22Rv1 (cell line): ENCODE results near the gene TRANK1.
A peak's percentile ranks its signal among the peaks of the same experiment; 100 is the strongest.

ENCODE experiments used
- H3K27ac ChIP-seq: fragments of 450-650 bp; 2 replicates; pipeline ENCODE4 v1.5.1; 2017
- ZFX ChIP-seq: fragments of 450-650 bp; IDR thresholded peaks from 2 replicates; pipeline ENCODE4 v1.6.1; 2017; ENCODE audit warnings: antibody characterized with exemption, borderline replicate concordance
- TF ChIP-seq, protein P1 (sequence below): fragments of 450-650 bp; IDR thresholded peaks from 2 replicates; pipeline ENCODE4 v1.5.1; 2017; ENCODE audit warnings: mild to moderate bottlenecking

Gene TRANK1

DNA sequence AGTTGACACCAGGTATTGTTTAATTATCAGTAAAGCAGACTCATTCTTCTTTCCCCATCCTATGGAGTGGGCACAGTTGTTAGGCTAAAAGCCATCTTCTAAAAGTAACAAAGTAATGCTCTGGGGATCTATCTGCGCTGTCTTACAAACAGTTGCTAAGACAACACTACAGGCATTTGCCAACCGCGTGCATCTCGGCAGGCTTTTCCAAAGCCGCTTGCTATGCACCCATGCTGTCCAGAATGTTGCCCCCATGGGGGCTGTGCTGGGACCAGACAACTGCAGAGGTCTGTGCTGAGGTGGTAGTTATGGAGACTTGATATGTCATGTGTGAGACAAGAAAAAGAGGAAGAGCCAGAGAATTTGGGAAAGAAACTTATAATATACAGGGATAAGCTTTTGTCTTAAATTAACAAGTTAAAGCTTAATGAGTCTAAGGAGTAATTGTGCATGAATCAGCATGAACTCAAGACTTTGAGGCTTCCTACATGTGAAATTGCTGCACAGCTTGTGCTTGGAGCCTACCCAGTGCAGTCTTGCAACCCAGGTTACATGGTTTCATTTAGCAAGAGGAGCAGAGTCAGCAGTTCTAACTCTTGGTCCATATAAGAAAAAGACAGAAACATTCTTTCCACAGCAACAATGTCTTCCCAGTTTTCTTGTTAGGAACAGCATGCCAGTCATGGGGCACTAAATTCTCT, 141.6 kb downstream of the TRANK1 start:
- TF ChIP-seq ZFX = no peak
- TF ChIP-seq, protein P1, sequence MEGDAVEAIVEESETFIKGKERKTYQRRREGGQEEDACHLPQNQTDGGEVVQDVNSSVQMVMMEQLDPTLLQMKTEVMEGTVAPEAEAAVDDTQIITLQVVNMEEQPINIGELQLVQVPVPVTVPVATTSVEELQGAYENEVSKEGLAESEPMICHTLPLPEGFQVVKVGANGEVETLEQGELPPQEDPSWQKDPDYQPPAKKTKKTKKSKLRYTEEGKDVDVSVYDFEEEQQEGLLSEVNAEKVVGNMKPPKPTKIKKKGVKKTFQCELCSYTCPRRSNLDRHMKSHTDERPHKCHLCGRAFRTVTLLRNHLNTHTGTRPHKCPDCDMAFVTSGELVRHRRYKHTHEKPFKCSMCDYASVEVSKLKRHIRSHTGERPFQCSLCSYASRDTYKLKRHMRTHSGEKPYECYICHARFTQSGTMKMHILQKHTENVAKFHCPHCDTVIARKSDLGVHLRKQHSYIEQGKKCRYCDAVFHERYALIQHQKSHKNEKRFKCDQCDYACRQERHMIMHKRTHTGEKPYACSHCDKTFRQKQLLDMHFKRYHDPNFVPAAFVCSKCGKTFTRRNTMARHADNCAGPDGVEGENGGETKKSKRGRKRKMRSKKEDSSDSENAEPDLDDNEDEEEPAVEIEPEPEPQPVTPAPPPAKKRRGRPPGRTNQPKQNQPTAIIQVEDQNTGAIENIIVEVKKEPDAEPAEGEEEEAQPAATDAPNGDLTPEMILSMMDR = no peak
- no peak overlapping the region for H3K27ac ChIP-seq

DNA sequence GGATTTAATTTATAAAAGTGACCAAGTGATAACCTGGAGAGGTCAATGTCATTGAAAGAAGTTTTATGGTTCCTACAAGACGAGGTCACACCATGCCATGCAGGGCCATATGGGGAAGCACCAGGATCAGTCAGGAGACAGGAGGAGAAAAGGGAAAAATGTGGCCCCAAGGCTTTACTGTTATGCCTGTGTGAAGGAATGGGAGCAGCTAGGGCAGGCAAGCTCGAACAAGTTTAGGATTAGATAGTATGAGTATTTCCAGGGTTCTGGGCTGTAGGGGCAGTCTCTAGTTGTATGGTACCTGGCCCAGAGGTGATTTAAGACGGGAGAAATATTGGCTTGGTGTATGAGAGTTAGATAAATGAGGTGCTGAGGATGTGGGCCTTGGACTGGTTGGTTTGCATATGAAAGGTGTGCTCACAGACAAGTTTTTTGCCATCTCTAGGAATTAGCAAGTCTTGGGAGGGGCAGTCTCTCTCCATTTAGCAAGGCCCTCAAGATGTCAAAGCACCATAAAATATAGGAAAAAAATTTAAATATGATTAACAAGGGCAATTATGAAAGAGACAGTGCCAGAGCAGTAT, 144.2 kb downstream of the TRANK1 start:
- TF ChIP-seq, protein P1 = no peak
- no peak for TF ChIP-seq ZFX
- no peak overlapping the region for H3K27ac ChIP-seq

DNA sequence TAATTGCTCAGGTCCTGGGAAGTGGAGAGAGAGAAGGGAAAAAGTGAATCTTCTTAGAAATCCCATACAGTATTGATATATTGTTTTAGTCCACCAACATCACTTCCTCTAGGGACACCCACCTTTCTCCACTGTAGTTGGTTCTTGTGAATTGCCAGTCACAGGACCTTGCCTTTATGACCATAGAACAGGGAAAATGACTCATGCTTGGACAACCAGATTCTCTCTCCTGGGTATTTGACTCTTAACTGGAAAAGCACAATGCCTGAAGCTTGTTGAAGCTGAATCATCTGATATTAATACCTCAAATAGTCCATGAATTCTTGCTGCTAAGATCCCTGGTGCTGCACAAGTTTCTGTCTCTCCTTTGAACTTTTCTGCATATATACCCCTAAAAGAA, 148.0 kb downstream of the TRANK1 start:
- no peak overlapping the region for H3K27ac ChIP-seq
- TF ChIP-seq ZFX = no peak
- TF ChIP-seq, protein P1 = no peak

DNA sequence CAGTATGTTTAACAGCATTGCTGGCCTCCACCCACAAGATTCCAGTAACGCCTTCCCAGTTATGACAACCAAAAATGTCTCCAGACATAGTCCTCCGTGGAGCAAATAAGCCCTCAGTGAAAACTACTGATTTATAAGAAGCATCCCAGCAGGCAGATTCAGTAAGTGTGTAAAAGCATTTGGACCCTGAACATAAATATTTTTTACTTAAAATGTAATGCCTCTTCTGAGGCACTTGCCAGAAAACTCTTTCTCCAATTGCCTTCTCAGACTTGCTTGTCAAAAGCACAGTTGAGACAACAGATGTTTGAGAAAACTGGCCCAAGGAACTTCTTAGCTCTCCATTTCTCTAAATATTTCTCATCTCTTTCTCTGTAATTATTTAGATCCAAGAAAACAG, 148.7 kb downstream of the TRANK1 start:
- TF ChIP-seq, protein P1 = no peak
- TF ChIP-seq ZFX = no peak
- no peak overlapping the region for H3K27ac ChIP-seq

DNA sequence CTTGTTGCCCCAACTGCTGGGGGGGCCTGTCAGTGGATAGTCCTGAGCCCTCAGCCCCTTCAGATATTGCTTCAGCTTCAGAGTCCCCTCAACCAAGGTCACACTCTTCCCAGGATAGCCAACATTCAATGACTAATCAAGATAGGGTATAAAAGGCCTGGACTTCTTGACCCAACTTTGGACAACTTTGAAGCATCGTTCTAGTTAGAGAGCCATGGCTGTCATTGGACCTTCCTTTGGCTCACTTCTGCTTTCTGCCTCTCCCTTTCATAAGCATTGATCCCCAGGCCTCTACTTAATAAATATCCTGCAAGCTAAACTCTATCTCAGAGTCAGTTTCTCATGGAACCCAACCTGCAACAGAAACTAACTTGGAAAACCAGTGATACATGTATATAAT, 149.2 kb downstream of the TRANK1 start:
- no peak overlapping the region for H3K27ac ChIP-seq
- TF ChIP-seq, protein P1 = no peak
- TF ChIP-seq ZFX = no peak

DNA sequence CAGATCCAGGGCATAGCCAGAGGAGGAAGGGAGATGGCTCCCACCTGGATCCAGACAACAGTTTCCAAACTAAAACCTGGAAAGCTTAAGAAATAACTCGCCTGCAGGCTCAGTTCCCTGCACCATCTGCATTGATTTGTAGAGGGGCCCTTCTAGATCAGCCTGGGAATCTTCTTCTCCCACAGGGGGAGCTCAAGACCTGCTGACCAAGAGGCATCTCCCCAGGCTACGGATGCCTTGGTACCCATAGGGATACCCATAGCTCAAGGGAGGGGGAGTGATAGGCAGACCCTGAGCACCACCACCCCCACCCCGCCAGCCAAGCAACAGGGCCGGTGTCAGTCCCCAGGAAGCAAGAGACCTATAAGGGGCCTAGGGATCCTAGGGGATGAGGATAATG, 152.5 kb downstream of the TRANK1 start:
- no peak overlapping the region for H3K27ac ChIP-seq
- no peak for TF ChIP-seq ZFX
- TF ChIP-seq, protein P1 = peak; percentile 27

DNA sequence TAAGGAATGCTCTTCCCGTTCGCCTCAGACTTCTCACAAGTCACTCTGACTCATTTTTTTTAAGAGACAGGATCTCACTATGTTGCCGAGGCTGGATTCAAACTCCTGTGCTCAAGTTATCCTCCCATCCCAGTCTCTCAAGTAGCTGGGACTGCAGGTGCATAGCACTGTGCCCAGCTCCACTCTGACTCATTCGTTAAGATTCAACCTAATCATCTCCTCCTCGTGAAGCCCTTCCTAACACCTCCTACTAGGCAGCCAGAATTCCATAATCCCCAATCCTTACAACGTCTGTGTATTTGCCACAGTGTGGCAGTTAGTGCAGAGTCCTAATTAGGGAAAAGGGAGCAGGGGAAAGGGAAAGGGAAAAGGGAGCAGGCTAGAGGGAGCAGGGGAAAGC, 154.1 kb downstream of the TRANK1 start:
- TF ChIP-seq, protein P1 = no peak
- TF ChIP-seq ZFX = no peak
- no peak overlapping the region for H3K27ac ChIP-seq
